GM19351 (cell line): ENCODE results near the gene NPIPB2.
"Not testable (repeated sequence)": the region's sequence is repeated elsewhere in the genome, so short reads cannot be mapped to it uniquely, and the experiment has no call there.

Experiments
- ATAC-seq: cut with Tn5 transposase; IDR thresholded peaks from one replicate; pipeline ENCODE4 v1.9.1; 2021; ENCODE audit warnings: mild to moderate bottlenecking, moderate library complexity; ENCODE audit not compliant: unreplicated experiment

NPIPB2 gene

DNA sequence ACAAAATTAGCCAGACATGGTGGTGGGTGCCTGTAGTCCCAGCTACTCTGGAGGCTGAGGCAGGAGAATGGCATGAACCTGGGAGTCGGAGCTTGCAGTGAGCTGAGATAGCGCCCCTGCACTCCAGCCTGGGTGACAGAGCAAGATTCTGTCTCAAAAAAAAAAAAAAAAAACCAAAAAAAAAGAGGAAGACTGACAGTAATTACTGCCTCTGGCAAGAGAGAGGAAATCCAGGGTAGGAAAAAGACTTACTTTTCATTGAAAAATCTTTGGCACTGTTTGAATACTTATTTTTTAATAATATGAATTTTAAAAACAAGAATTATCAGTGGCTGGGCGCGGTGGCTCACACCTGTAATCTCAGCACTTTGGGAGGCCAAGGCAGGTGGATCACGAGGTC lies 20.6 kb upstream of the NPIPB2 start:
- ATAC-seq = not testable (repeated sequence)

GRCh38 chr16:11957591-11958395 lies 15.9 kb upstream of the NPIPB2 start:
- no peak for ATAC-seq

GRCh38 chr16:11956558-11956957 lies 14.7 kb upstream of the NPIPB2 start:
- ATAC-seq = no peak

DNA sequence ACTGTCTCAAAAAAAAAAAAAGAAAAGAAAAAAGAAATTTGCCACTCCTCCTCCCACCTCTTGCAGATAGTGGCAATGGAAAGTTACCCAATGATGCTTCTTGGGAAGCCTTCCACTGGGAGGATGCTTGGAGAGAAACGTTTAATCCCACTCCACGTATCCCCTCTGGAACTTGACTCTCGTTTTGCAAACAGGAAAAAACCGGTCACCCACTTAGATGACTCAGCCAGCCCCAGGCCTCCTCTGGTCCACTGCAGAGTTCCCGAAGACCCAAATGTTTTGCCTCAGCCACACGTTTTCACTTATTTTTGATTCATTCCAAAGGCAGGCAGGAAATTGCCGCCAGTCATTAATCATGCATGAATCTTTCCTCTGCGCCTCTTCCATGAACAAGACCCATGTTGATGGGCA lies 13.9 kb upstream of the NPIPB2 start:
- no peak for ATAC-seq

DNA sequence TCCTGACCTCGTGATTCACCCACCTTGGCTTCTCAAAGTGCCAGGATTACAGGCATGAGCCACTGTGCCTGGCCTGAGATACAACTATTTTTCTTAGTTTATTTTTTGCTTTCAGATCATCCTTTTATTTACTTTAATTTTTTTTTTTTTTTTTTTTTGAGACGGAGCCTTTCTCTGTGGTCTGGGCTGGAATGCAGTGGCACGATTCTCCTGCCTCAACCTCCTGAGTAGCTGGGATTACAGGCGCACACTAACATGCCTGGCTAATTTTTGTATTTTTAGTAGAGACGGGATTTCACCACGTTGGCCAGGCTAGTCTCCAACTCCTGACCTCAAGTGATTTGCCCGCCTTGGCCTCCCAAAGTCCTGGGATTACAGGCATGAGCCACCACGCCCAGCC lies 11.7 kb upstream of the NPIPB2 start:
- ATAC-seq = not testable (repeated sequence)

- ATAC-seq = no peak
These were observed 8.5 kb upstream of the NPIPB2 start for GRCh38 chr16:11950388-11950787.

DNA sequence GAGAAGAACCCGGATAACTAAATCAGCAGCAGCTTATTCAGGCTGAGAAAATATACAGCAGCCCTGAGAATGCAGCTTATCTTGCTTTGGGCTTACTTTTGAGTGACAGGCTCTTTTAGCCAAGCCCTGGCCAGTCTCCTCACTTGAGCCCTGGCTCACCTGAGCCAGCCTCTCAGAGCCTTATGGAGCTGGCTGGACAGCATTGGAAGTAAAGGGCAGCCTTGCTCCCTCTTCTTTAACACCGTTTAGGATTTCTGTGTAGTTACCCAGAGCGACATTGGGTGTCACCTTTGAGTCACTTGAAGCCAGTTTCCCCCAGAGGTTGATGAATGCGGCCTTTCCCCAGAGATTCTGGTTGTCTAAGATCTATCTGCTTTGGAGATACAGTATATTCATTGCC lies 7.7 kb upstream of the NPIPB2 start:
- peak; percentile 83 for ATAC-seq

- ATAC-seq = no peak
These were observed 7.0 kb upstream of the NPIPB2 start for GRCh38 chr16:11948819-11949218.

DNA sequence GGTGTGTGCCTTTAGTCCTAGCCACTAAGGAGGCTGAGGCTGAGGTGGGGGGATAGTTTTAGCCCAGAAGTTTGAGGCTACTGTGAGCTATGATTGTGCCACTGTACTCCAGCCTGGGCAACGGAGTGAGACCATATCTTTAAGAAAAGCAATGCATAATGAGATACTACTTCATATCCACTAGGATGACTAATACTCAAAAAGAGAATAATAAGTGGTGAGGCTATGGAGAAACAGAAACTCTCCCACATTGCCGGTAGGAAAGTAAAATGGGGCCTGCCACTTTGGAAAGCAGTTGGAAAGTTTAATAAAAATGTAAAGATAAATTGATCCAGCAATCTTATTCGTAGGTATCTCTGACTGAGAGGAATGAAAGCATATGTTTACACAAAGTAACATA lies 4.6 kb upstream of the NPIPB2 start:
- no peak for ATAC-seq

- not testable (repeated sequence) for ATAC-seq
These were observed 14.5 kb downstream of the NPIPB2 start for GRCh38 chr16:11927350-11927749.

DNA sequence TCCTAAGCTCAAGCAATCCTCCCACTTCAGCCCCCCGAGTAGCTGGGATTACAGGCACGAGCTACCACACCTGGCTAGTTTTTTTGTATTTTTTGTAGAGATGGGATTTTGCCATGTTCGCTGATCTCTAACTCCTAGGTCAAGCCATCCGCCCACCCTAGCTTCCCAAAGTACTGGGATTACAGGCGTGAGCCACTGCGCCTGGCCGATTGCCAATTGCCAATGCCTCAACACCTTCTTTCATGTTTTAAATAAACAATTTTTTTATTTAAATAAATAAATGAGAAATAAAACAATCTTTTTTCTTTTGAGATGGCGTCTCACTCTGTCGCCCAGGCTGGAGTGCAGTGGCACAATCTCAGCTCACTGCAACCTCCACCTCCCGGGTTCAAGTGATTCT lies 17.8 kb downstream of the NPIPB2 start:
- ATAC-seq = not testable (repeated sequence)

- ATAC-seq = no peak
These were observed 25.1 kb downstream of the NPIPB2 start for GRCh38 chr16:11916524-11917285.

DNA sequence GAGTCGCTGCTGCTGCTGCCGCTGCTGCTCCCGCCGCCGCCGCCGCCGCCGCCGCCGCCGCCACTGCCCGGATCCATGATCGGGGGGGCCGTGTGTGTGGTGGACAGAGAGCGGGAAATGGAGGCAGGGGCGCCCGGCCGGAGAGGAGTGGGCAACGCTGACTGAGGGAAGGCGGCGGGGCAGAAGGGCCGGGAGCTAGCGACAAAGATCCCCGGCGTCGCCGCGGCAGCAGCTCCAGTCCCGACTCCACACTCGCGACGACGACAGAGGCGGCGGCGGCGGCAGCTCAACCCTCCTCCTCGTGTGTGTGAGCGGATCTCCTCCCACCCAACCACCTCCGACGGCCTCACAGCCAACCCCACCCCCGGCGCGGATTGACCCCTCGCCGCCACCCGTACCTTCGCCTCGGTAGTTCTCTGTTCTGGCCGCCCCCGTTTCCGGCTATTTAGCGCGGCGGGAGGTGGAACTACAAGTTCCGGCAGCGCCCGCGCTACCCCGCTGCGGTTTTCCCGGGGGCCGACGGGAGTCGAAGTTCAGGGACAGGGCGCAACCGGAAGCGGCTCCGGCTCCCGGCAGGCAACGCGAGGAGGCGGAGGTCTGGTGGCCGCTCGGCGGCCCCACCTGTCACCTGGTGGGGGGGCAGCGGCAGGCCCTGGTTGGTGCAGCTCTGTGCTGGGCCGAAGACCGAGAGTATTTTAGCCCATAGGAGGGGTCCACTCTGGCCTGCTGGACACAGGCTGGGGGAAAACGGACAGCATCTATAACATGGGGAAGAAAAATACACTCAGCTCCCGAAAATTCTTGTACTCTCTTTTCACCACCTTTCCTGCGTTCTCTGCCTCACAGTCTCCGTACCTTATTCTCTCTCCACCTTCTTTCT lies 26.0 kb downstream of the NPIPB2 start, which contains the start of gene GSPT1:
GSPT1 (minus strand) TSS at position 313 of the 880 bp plus-strand sequence; CDS start at position 77, 236 bp downstream.
- ATAC-seq = peak; percentile 78

GRCh38 chr16:11915114-11915643 lies 26.7 kb downstream of the NPIPB2 start:
- ATAC-seq = peak; percentile 30

GRCh38 chr16:11914210-11915113 lies 27.4 kb downstream of the NPIPB2 start:
- peak; percentile 5 for ATAC-seq

GRCh38 chr16:11913425-11914079 lies 28.3 kb downstream of the NPIPB2 start:
- no peak for ATAC-seq

DNA sequence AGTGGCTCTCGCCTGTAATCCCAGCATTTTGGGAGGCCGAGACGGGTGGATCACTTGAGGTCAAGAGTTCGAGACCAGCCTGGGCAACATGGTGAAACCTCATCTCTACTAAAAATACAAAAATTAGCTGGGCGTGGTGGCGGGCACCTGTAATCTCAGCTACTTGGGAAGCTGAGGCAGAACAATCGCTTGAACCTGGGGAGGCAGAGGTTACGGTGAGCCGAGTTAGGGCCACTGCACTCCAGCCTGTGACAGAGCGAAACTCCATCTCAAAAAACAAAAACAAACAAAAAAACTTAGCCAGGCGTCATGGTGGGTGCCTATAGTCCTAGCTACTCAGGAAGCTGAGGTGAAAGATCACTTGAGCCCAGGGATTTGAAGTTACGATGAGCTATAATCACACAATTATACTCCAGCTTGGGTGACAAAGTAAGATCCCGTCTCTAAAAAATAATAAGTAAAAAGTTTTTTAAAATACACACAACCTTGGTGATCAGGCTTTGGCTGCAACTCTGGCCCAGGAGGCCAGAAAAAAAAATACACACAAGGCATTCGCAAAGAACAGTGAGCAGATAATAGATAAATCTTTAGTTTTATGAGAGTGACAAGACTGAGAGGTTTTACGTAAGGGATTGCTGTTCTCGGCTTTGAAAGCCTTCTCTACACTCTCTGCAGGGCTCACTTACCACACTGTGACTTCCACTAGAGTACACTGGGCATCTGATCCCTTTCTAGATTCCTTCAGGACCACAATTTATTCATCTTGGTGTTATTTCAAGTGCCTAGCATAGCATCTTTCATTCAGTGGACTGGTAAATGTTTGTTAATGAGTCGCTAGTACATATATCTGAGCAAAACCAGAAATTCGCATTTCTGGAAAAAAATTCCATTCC lies 31.9 kb downstream of the NPIPB2 start:
- ATAC-seq = no peak
